HG02571 (cell line): ENCODE data around the gene ARSJ.
A peak's percentile ranks its signal among the peaks of the same experiment; 100 is the strongest.
"Not testable (repeated sequence)": the region's sequence is repeated elsewhere in the genome, so short reads cannot be mapped to it uniquely, and the experiment has no call there.

Experiments used
- ATAC-seq: cut with Tn5 transposase; IDR thresholded peaks from one replicate; pipeline ENCODE4 v1.9.1; 2021; ENCODE audit warnings: mild to moderate bottlenecking, moderate library complexity; ENCODE audit not compliant: unreplicated experiment

Gene ARSJ

GRCh38 chr4:113979148-113979904, at the start of gene ARSJ:
Gene ARSJ (minus strand): TSS chr4:113979647. CDS start chr4:113978834, 813 bp downstream.
- ATAC-seq, result no peak

GRCh38 chr4:114028071-114028470, 48.6 kb upstream of the ARSJ start:
- ATAC-seq, result no peak

- no peak for ATAC-seq
Observed at GRCh38 chr4:114027596-114027995, 48.1 kb upstream of the ARSJ start.

GRCh38 chr4:114026447-114026846, 47.0 kb upstream of the ARSJ start:
- no peak for ATAC-seq

- ATAC-seq, result peak; percentile 73
Observed at GRCh38 chr4:114025176-114025777, 45.8 kb upstream of the ARSJ start.

- ATAC-seq, result peak; percentile 62
Observed at GRCh38 chr4:114021451-114021850, 42.0 kb upstream of the ARSJ start.

GRCh38 chr4:114019969-114020358, 40.5 kb upstream of the ARSJ start:
- ATAC-seq, result no peak

- ATAC-seq, result no peak
Observed at GRCh38 chr4:114019276-114019968, 40.0 kb upstream of the ARSJ start.

- ATAC-seq, result no peak
Observed at GRCh38 chr4:114017120-114017917, 37.9 kb upstream of the ARSJ start.

GRCh38 chr4:114015444-114015899, 36.0 kb upstream of the ARSJ start:
- ATAC-seq, result no peak

- ATAC-seq, result not testable (repeated sequence)
Observed at GRCh38 chr4:114013201-114013600, 33.8 kb upstream of the ARSJ start.

- no peak for ATAC-seq
Observed at GRCh38 chr4:114012749-114013148, 33.3 kb upstream of the ARSJ start.

- ATAC-seq, result no peak
Observed at GRCh38 chr4:114005569-114006442, 26.4 kb upstream of the ARSJ start.

- ATAC-seq, result not testable (repeated sequence)
Observed at GRCh38 chr4:114004483-114005226, 25.2 kb upstream of the ARSJ start.

- no peak for ATAC-seq
Observed at GRCh38 chr4:113998531-113998930, 19.1 kb upstream of the ARSJ start.

GRCh38 chr4:113998079-113998478, 18.6 kb upstream of the ARSJ start:
- ATAC-seq, result no peak

GRCh38 chr4:113997206-113997605, 17.8 kb upstream of the ARSJ start:
- no peak for ATAC-seq

GRCh38 chr4:113996599-113997177, 17.2 kb upstream of the ARSJ start:
- ATAC-seq, result no peak

- no peak for ATAC-seq
Observed at GRCh38 chr4:113993887-113994286, 14.4 kb upstream of the ARSJ start.
